Adrenal gland (tissue), 5 donors: ENCODE data around the gene PRIM2.
"Not testable (repeated sequence)": the region's sequence is repeated elsewhere in the genome, so short reads cannot be mapped to it uniquely, and the experiment has no call there.

Experiments
- POLR2A ChIP-seq, 2 donors: fragments of 450-650 bp; IDR thresholded peaks; one replicate each; pipeline ENCODE4 v1.6.1; 2017; ENCODE audit warnings: antibody characterized with exemption in 2 of 2, mild to moderate bottlenecking in 2 of 2, moderate library complexity in 1 of 2
- TF ChIP-seq, protein P1 (sequence below), 6 experiments: fragments of 450-650 bp in 4 of 6; fragments of 200-600 bp in 2 of 6; sonication (generic) in 1 of 6; IDR thresholded peaks; 1 replicate in 5 of 6; 2 replicates in 1 of 6; pipeline versions ENCODE4 v1.5.1 to v1.8.0; 2016 to 2021; ENCODE audit warnings: antibody characterized with exemption in 6 of 6, mild to moderate bottlenecking in 2 of 6, moderate library complexity in 1 of 6
- donor health status: DM: no; HTN: no; CAD: no.

DNA sequence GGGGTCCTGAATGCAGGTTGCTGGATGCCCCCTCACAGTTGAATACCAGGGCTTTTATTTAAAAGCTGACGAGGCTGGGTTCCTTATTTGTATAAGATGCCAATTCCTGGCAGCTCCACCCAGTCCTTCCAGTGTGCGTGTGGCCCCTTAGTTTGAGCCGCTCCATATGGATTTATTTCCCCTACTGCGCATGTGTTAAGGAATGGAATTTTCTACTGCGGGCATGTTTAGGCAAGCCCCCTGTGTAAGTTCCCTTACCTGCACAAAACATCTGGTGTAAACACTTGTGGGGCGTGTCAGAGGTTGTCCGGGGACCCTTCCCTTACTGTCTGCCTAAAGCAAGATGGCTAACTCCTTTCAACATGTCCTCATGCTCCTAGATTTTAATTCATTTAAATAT, 174.4 kb downstream of the PRIM2 start:
- TF ChIP-seq, protein P1, sequence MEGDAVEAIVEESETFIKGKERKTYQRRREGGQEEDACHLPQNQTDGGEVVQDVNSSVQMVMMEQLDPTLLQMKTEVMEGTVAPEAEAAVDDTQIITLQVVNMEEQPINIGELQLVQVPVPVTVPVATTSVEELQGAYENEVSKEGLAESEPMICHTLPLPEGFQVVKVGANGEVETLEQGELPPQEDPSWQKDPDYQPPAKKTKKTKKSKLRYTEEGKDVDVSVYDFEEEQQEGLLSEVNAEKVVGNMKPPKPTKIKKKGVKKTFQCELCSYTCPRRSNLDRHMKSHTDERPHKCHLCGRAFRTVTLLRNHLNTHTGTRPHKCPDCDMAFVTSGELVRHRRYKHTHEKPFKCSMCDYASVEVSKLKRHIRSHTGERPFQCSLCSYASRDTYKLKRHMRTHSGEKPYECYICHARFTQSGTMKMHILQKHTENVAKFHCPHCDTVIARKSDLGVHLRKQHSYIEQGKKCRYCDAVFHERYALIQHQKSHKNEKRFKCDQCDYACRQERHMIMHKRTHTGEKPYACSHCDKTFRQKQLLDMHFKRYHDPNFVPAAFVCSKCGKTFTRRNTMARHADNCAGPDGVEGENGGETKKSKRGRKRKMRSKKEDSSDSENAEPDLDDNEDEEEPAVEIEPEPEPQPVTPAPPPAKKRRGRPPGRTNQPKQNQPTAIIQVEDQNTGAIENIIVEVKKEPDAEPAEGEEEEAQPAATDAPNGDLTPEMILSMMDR (IDR thresholded peaks at IDR 0.05), result not testable (repeated sequence)
- not testable (repeated sequence) for TF ChIP-seq POLR2A (IDR thresholded peaks at IDR 0.05)
